GM12878 (cell line): ENCODE data around the gene PHC2. TPM values are rescaled to one million over a fixed set of nuclear protein-coding genes. Genes with fewer than 3 reads are reported as not detected.
A peak's percentile ranks its signal among the peaks of the same experiment; 100 is the strongest.

Source experiments
- ATAC-seq: fragments of 200-7000 bp; cut with Tn5 transposase; 3 replicates; pipeline ENCODE4 v1.9.1; 2020; ENCODE audit warnings: mild to moderate bottlenecking, moderate library complexity
- BruUV-seq: library from RNA; stranded (reverse); fragments of 400-500 nt; replicated peaks from 2 replicates; lab custom pipeline; 2021; lab: Mats Ljungman, UMichigan
- CTCF ChIA-PET: fragments of 300-600 bp; sonication (Branson Sonifier 250); formaldehyde crosslinking; extraction: SDS; loops from one replicate; lab custom pipeline; 2021; ENCODE audit warnings: inconsistent platforms; lab: Yijun Ruan, JAX
- POLR2A ChIA-PET: fragments of 350-600 bp; formaldehyde crosslinking; extraction: SDS; loops from one replicate; lab custom pipeline; 2021; ENCODE audit warnings: inconsistent platforms; lab: Charles Lee
- RAD21 ChIA-PET: fragments of 300-600 bp; sonication (Branson Sonifier 250); formaldehyde crosslinking; loops from one replicate; lab custom pipeline; 2023; ENCODE audit warnings: antibody characterized with exemption; ENCODE audit not compliant: unreplicated experiment; lab: Charles Lee
- SMC1A ChIA-PET: fragments of 300-600 bp; sonication (Branson Sonifier 250); formaldehyde crosslinking; loops from one replicate; lab custom pipeline; 2023; ENCODE audit not compliant: unreplicated experiment, uncharacterized antibody; lab: Charles Lee
- DNase-seq: peaks from one replicate; pipeline ENCODE4 v3.0.0-alpha.2; 2011; ENCODE audit warnings: low read depth, low spot score
- FAIRE-seq: peaks from 3 replicates; lab custom pipeline; 2011; peaks lifted over from hg19 to GRCh38; lab: Jason Lieb, UNC
- H2AFZ ChIP-seq: 2 replicates; pipeline ENCODE4 v1.6.0; 2011; ENCODE audit warnings: low read depth, low read length, control low read depth; ENCODE audit not compliant: control insufficient read depth
- H3K27ac ChIP-seq: 2 replicates; pipeline ENCODE4 v1.5.1; 2011; ENCODE audit warnings: control low read depth; ENCODE audit not compliant: control insufficient read depth, insufficient read depth
- H3K27me3 ChIP-seq, 2 experiments: replicated peaks in 1 of 2; 2 replicates each; pipeline versions ENCODE4 v1.6.0 to v1.6.1; 2011; ENCODE audit warnings: low read length in 1 of 2; ENCODE audit not compliant: control insufficient read depth in 2 of 2, insufficient read depth in 2 of 2
- H3K36me3 ChIP-seq, 2 experiments: 2 replicates each; pipeline ENCODE4 v1.5.1; 2011; ENCODE audit warnings: low read length in 1 of 2; ENCODE audit not compliant: control insufficient read depth in 2 of 2, insufficient read depth in 2 of 2
- H3K4me1 ChIP-seq: 2 replicates; pipeline ENCODE4 v1.6.1; 2011; ENCODE audit warnings: mild to moderate bottlenecking, low read length, moderate library complexity, mixed read lengths; ENCODE audit not compliant: control insufficient read depth, insufficient read depth
- H3K4me2 ChIP-seq: 2 replicates; pipeline ENCODE4 v1.6.0; 2011; ENCODE audit warnings: control low read depth; ENCODE audit not compliant: control insufficient read depth, insufficient read depth
- H3K4me3 ChIP-seq: fragments of 200-600 bp; sonication (generic); 2 replicates; pipeline ENCODE4 v1.5.1; 2016
- H3K79me2 ChIP-seq: 2 replicates; pipeline ENCODE4 v1.6.0; 2011; ENCODE audit warnings: low read length; ENCODE audit not compliant: control insufficient read depth, insufficient read depth
- H3K9ac ChIP-seq: 2 replicates; pipeline ENCODE4 v1.8.0; 2011; ENCODE audit warnings: low read length, control low read depth, mixed read lengths; ENCODE audit not compliant: control insufficient read depth, insufficient read depth
- H3K9me3 ChIP-seq: replicated peaks from 3 replicates; pipeline ENCODE4 v1.5.1; 2011; ENCODE audit warnings: mild to moderate bottlenecking, low read length; ENCODE audit not compliant: control insufficient read depth, insufficient read depth
- H4K20me1 ChIP-seq: 2 replicates; pipeline ENCODE4 v1.6.0; 2011; ENCODE audit not compliant: control insufficient read depth, insufficient read depth
- BCL11A ChIP-seq: IDR thresholded peaks from 2 replicates; pipeline ENCODE4 v1.6.1; 2011; ENCODE audit warnings: low read depth, low read length
- CHD1 ChIP-seq: IDR thresholded peaks from 2 replicates; pipeline ENCODE4 v1.6.1; 2012; ENCODE audit warnings: low read depth, low read length, improper control_type of control experiment
- EED ChIP-seq: sonication (generic); IDR thresholded peaks from 2 replicates; pipeline ENCODE4 v1.6.1; 2016; ENCODE audit warnings: antibody characterized with exemption, low read depth
- EGR1 ChIP-seq, 2 experiments: IDR thresholded peaks; 1 replicate in 1 of 2; 2 replicates in 1 of 2; pipeline ENCODE4 v1.6.1; 2011 to 2012; ENCODE audit warnings: low read depth in 2 of 2, low read length in 2 of 2, borderline replicate concordance in 1 of 2, mild to moderate bottlenecking in 1 of 2, moderate library complexity in 1 of 2
- ELK1 ChIP-seq: IDR thresholded peaks from 2 replicates; pipeline ENCODE4 v1.6.1; 2012; ENCODE audit warnings: low read depth, low read length, improper control_type of control experiment
- JUNB ChIP-seq: IDR thresholded peaks from 2 replicates; pipeline ENCODE4 v1.6.1; 2016; ENCODE audit warnings: antibody characterized with exemption, mild to moderate bottlenecking
- MXI1 ChIP-seq: fragments of 150-350 bp; IDR thresholded peaks from 2 replicates; pipeline ENCODE4 v1.6.1; 2011; ENCODE audit warnings: low read depth, mild to moderate bottlenecking, inconsistent platforms, low read length, improper control_type of control experiment
- NFXL1 ChIP-seq: fragments of 450-650 bp; IDR thresholded peaks from 2 replicates; pipeline ENCODE4 v1.6.1; 2017; ENCODE audit warnings: antibody characterized with exemption, mild to moderate bottlenecking, borderline replicate concordance
- TAF1 ChIP-seq: IDR thresholded peaks from 2 replicates; pipeline ENCODE4 v1.6.1; 2011; ENCODE audit warnings: mild to moderate bottlenecking, low read depth, low read length, borderline replicate concordance
- ZBTB4 ChIP-seq: fragments of 450-650 bp; formaldehyde crosslinking; IDR thresholded peaks from 2 replicates; pipeline ENCODE4 v1.4.0; 2022; ENCODE audit warnings: mild to moderate bottlenecking, moderate library complexity
- ZNF274 ChIP-seq: IDR thresholded peaks from one replicate; pipeline ENCODE4 v1.8.0; 2011; ENCODE audit not compliant: insufficient read length, insufficient read depth
- WGBS: methylation state at CpG from one replicate; pipeline ENCODE4 v1.1.6; 2016; ENCODE audit warnings: low lambda C conversion rate; ENCODE audit not compliant: insufficient replicate concordance, insufficient coverage; ENCODE audit errors: missing lambda C conversion rate; 5-methylcytosine and 5-hydroxymethylcytosine counted together
- in situ Hi-C: fragments of 300-500 bp; cut with MboI; formaldehyde crosslinking; loops from 9 replicates; pipeline ENCODE4 v1.14.3; 2018; ENCODE audit warnings: mixed read lengths
- intact Hi-C: fragments of 100-400 bp; cut with micrococcal nuclease; formaldehyde crosslinking; loops from one replicate; pipeline ENCODE4 v1.14.2; 2022; ENCODE audit not compliant: unreplicated experiment
- polyA plus RNA-seq, 11 experiments: library from polyadenylated mRNA; depleted of rRNA in 4 of 11; unstranded in 6 of 11; stranded (reverse) in 5 of 11; fragments of >200 nt; fragmentation: Nextera tagmentation in 4 of 11; fragmentation: Illumina TruSeq in 1 of 11; extraction: Ambion mirVana in 4 of 11; extraction: Trizol in 1 of 11; gene quantifications; 1 replicate in 1 of 11; 2 replicates in 10 of 11; pipeline versions ENCODE4 v1.2.1 to v1.2.3, GENCODE V29; 2011 to 2016; ENCODE audit warnings: inconsistent platforms in 2 of 11, missing spikeins in 2 of 11, low read depth in 1 of 11
- total RNA-seq, 4 experiments: library from RNA; depleted of rRNA in 3 of 4; stranded (reverse); fragments of >200 nt in 3 of 4; fragmentation: Illumina TruSeq in 1 of 4; extraction: Trizol in 1 of 4; gene quantifications; 2 replicates each; pipeline versions ENCODE4 v1.2.1 to v1.2.3, GENCODE V29; 2013 to 2021
- TF ChIP-seq, protein P1 (sequence below): fragments of 450-650 bp; IDR thresholded peaks from 2 replicates; pipeline ENCODE4 v1.6.1; 2017; ENCODE audit warnings: borderline replicate concordance

Gene PHC2
- total and polyA plus RNA-seq, 10 of the 15 experiments (the other 5 are each of a cell fraction or from before 2014, with no cell fraction given) = 2.0 to 35.9 (median 16.4) TPM

- TF ChIP-seq, protein P1, sequence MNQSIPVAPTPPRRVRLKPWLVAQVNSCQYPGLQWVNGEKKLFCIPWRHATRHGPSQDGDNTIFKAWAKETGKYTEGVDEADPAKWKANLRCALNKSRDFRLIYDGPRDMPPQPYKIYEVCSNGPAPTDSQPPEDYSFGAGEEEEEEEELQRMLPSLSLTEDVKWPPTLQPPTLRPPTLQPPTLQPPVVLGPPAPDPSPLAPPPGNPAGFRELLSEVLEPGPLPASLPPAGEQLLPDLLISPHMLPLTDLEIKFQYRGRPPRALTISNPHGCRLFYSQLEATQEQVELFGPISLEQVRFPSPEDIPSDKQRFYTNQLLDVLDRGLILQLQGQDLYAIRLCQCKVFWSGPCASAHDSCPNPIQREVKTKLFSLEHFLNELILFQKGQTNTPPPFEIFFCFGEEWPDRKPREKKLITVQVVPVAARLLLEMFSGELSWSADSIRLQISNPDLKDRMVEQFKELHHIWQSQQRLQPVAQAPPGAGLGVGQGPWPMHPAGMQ = no peak
- peak in 1 of 2 experiments; percentile 26; a peak in 1 of 3 replicates for TF ChIP-seq EGR1 (IDR thresholded peaks at IDR 0.05; ENCODE audit: borderline replicate concordance in 1 of 2, low read depth in 2 of 2, low read length in 2 of 2)
- no peak for TF ChIP-seq JUNB
- TF ChIP-seq BCL11A = no peak
- TF ChIP-seq TAF1 = no peak
Measured at GRCh38 chr1:33430692-33431593, at the start of gene PHC2 (continued).

DNA sequence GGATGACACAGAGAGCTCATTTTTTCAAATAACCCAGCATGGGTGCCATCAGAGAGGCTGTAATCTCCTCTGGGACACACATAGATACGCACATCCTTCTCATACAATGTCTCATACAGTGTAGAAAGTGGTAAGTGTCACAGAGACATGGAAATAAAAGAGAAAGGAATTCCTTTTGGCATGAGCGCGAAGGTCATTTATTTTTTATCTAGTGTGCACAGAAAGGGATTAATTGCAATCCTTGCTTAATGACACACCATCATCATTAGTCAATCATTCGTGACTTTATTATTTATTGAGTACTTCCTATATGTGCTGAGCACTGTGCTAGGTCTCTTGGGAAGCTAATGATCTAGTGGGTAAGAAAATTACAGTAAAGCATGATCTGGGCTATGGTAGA lies 46.6 kb upstream of the PHC2 start:
- H3K9ac ChIP-seq = no peak overlapping the region
- H3K4me1 ChIP-seq = 0 out of 2 replicates have a peak, but pooled peaks cover 4% of the 10 kb centered on the region
- H3K36me3 ChIP-seq = peaks cover 3 to 10% of the 10 kb centered on the region in 2 experiments
- DNase-seq (no peak), FAIRE-seq (no peak), ATAC-seq (no peak)
- BruUV-seq = no TSS peak
- no peak overlapping the region for H3K4me2 ChIP-seq
- intact Hi-C loops (no loop called here), in situ Hi-C loops (no loop called here)
- POLR2A ChIA-PET = no interaction called here
- 71% methylated on average over 4 of the region's 4 CpGs for WGBS
- CTCF ChIA-PET = interaction anchor here (1.3 kb wide), 2 partner anchors 136 to 382 kb away, joined by 3 read pairs; no protein-coding TSS in a partner anchor
- no peaks in the 10 kb centered on the region for H3K9me3 ChIP-seq
- TF ChIP-seq MXI1 (no peak), ELK1 (no peak), EED (no peak), ZNF274 (no peak), ZBTB4 (CRISPR knock-in tag) (no peak), NFXL1 (no peak), CHD1 (no peak)
- H3K27ac ChIP-seq = no peak overlapping the region
- H3K79me2 ChIP-seq = peaks cover 8% of the 10 kb centered on the region
- H3K4me3 ChIP-seq = no peak overlapping the region
- RAD21 ChIA-PET = no interaction called here
- no peak overlapping the region for H2AFZ ChIP-seq
- SMC1A ChIA-PET = interaction anchor here (0.9 to 1.5 kb wide), 2 partner anchors 10 to 17 kb away, joined by 3 to 4 read pairs; no protein-coding TSS in a partner anchor
- no peaks in the 10 kb centered on the region for H3K27me3 ChIP-seq
- no peaks in the 10 kb centered on the region for H4K20me1 ChIP-seq
